Right lobe of liver (tissue), 6 donors: ENCODE data around the gene GNB2. TPM values are rescaled to one million over a fixed set of nuclear protein-coding genes. Genes with fewer than 3 reads are reported as not detected.

ENCODE experiments used
- ATAC-seq, 4 donors: fragments of 200-7000 bp; cut with Tn5 transposase; one replicate each; pipeline ENCODE4 v1.9.1; 2020; ENCODE audit warnings: mild to moderate bottlenecking in 4 of 4, moderate library complexity in 4 of 4
- DNase-seq, 3 donors: peaks; one replicate each; pipeline ENCODE4 v3.0.0-alpha.2; 2020
- H3K27ac ChIP-seq, 3 donors: fragments of 200-600 bp; one replicate each; pipeline ENCODE4 v1.8.0; 2022
- H3K27me3 ChIP-seq, 2 donors: fragments of 200-600 bp; one replicate each; pipeline ENCODE4 v1.8.0; 2022
- H3K36me3 ChIP-seq, 4 donors: fragments of 200-600 bp; sonication (generic) in 1 of 4; one replicate each; pipeline versions ENCODE4 v1.5.1 to v1.8.0; 2017 to 2022; ENCODE audit warnings: control low read depth in 1 of 4
- H3K4me1 ChIP-seq, 4 donors: fragments of 200-600 bp; sonication (generic) in 1 of 4; one replicate each; pipeline versions ENCODE4 v1.5.1 to v1.8.0; 2017 to 2022; ENCODE audit warnings: control low read depth in 1 of 4
- H3K4me3 ChIP-seq, 3 donors: fragments of 200-600 bp; one replicate each; pipeline ENCODE4 v1.8.0; 2022
- H3K9me3 ChIP-seq, 4 donors: fragments of 200-600 bp; sonication (generic) in 1 of 4; one replicate each; pipeline versions ENCODE4 v1.5.1 to v1.8.0; 2017 to 2022; ENCODE audit warnings: control low read depth in 1 of 4
- CTCF ChIP-seq, 4 donors: fragments of 200-600 bp in 3 of 4; fragments of 450-650 bp in 1 of 4; IDR thresholded peaks; one replicate each; pipeline versions ENCODE4 v1.5.1 to v1.8.0; 2016 to 2022; ENCODE audit warnings: antibody characterized with exemption in 4 of 4, mild to moderate bottlenecking in 2 of 4
- POLR2A ChIP-seq: fragments of 450-650 bp; IDR thresholded peaks from one replicate; pipeline ENCODE4 v1.6.1; 2017; ENCODE audit warnings: antibody characterized with exemption, mild to moderate bottlenecking
- WGBS: methylation state at CpG from one replicate; pipeline ENCODE4 v1.1.6; 2018; ENCODE audit warnings: low coverage, low lambda C conversion rate; ENCODE audit not compliant: insufficient coverage; ENCODE audit errors: missing lambda C conversion rate; 5-methylcytosine and 5-hydroxymethylcytosine counted together
- intact Hi-C, 2 donors: fragments of 100-400 bp; cut with DNase I; formaldehyde crosslinking; loops; one replicate each; pipeline versions ENCODE4 v1.11.2 to v1.14.1; 2022
- total RNA-seq, 6 experiments: library from RNA; depleted of rRNA in 2 of 6; stranded (reverse); fragments of >200 nt in 2 of 6; fragmentation: NEBNext Ultra II Directional in 3 of 6; extraction: Animal tissue kit (Norgen Biotek cat#: 25700) in 3 of 6; gene quantifications; one replicate each; pipeline versions ENCODE4 v1.1.0 to v1.2.4, GENCODE V29; 2016 to 2023
- donor health status: DM: no; HTN: yes; CAD: no.
- donor health status: DM: no; HTN: no; CAD: no.
- donor health status: DM: no; HTN: no; CAD: no.
- donor health status: DM: no; HTN: yes; CAD: no.
- donor health status: DM: no; HTN: yes; CAD: no.

Gene GNB2
- total RNA-seq, 6 experiments from 2014 or later: 75.6 to 133 (median 106) TPM

GRCh38 chr7:100682228-100682741 is 8.7 kb downstream of the GNB2 start:
- Histone ChIP-seq H3K4me1 (peaks cover 0 to 5% (median 0%) of the 10 kb centered on the region in 4 donors), H3K27ac (no peak overlapping the region), H3K36me3 (peaks cover 6 to 82% (median 36%) of the 10 kb centered on the region in 4 donors), H3K27me3 (no peaks in the 10 kb centered on the region), H3K4me3 (no peak overlapping the region), H3K9me3 (no peaks in the 10 kb centered on the region)
- 60% methylated on average over 1 of the region's 25 CpGs for WGBS
- no peak for TF ChIP-seq CTCF (IDR thresholded peaks at IDR 0.05)
- TF ChIP-seq POLR2A: no peak
- intact Hi-C loops: loop anchor here (10.0 kb wide), 3 partner anchors 47 to 207 kb away; partner anchors contain the start of gene TSC22D4 (in 2 of the 2)
- DNase-seq (peak in 1 of 3 donors; percentile 48), ATAC-seq (no peak)

DNA sequence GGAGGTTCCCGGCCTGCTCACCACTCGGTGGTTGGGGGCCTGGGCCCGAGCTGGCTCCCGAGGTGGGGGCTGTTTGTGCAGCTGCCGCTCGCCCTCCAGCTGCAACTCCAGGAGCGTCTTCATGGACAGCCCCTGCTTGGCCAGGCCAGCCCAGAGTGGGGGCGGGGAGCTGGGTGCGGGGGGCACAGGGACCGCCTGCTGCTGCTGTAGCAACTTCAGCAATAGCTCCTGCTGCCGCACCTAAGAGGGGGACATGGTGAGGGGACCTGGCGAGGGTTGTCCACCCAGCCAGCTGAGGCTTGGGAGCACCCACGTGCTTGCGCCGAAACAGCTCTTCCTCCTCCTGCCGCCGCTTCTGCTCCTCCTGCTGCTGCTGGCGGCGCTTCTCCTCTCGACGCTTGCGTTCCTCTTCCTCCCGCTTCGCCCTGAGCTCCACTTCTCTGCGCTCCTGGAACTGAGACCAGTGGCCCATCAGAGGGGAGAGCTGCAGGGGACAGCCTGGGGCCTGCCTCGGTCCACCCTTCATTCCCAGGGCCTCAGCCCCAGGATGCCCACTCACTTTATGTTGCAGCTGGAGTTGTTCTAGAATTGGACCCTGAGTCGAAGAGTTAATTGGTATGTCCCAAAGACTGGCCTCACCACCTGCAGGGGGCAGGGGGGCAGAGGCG is 9.6 kb downstream of the GNB2 start:
- Histone ChIP-seq H3K9me3 (no peaks in the 10 kb centered on the region), H3K4me1 (peaks cover 0 to 5% (median 0%) of the 10 kb centered on the region in 4 donors), H3K36me3 (peaks cover 6 to 81% (median 34%) of the 10 kb centered on the region in 4 donors), H3K27me3 (no peaks in the 10 kb centered on the region), H3K4me3 (no peak overlapping the region), H3K27ac (no peak overlapping the region)
- intact Hi-C loops: loop anchor here (10.0 kb wide), 3 partner anchors 48 to 208 kb away; partner anchors contain the start of gene TSC22D4 (in 2 of the 2)
- no peak for ATAC-seq
- 94% methylated on average over 11 of the region's 28 CpGs for WGBS
- TF ChIP-seq CTCF (IDR thresholded peaks at IDR 0.05): no peak
- TF ChIP-seq POLR2A: no peak
- DNase-seq: peak in 1 of 3 donors; percentile 53

- Histone ChIP-seq H3K27me3 (no peaks in the 10 kb centered on the region), H3K9me3 (no peaks in the 10 kb centered on the region), H3K4me3 (no peak overlapping the region), H3K36me3 (peaks cover 0 to 78% (median 32%) of the 10 kb centered on the region in 4 donors), H3K27ac (no peak overlapping the region), H3K4me1 (peaks cover 0 to 5% (median 0%) of the 10 kb centered on the region in 4 donors)
- intact Hi-C loops: loop anchor here (10.0 kb wide), 3 partner anchors 49 to 209 kb away; partner anchors contain the start of gene TSC22D4 (in 2 of the 2)
- ATAC-seq (no peak), DNase-seq (peak in 1 of 3 donors; percentile 52)
- WGBS: 80% methylated on average over 1 of the region's 37 CpGs
- TF ChIP-seq POLR2A (no peak), CTCF (IDR thresholded peaks at IDR 0.05) (no peak)
Measured at GRCh38 chr7:100683659-100684533, 10.4 kb downstream of the GNB2 start.

- Histone ChIP-seq H3K4me3 (no peak overlapping the region), H3K27ac (no peak overlapping the region), H3K4me1 (peaks cover 0 to 5% (median 0%) of the 10 kb centered on the region in 4 donors), H3K27me3 (no peaks in the 10 kb centered on the region), H3K9me3 (no peaks in the 10 kb centered on the region), H3K36me3 (peaks cover 0 to 77% (median 32%) of the 10 kb centered on the region in 4 donors)
- TF ChIP-seq CTCF (IDR thresholded peaks at IDR 0.05) (no peak), POLR2A (no peak)
- intact Hi-C loops: loop anchor here (10.0 kb wide), 3 partner anchors 50 to 210 kb away; partner anchors contain the start of gene TSC22D4 (in 2 of the 2)
- DNase-seq (no peak), ATAC-seq (no peak)
- WGBS: no CpG with 5 or more reads among the region's 16 CpGs
Measured at GRCh38 chr7:100684534-100685042, 11.0 kb downstream of the GNB2 start.
